Fibroblast of lung (primary cell): ENCODE measurements around the gene PER2.

Experiments
- EZH2 ChIP-seq: IDR thresholded peaks from 2 replicates; pipeline ENCODE4 v1.5.1; 2012; ENCODE audit warnings: low read length, control low read depth, mild to moderate bottlenecking; ENCODE audit errors: missing control alignments
- TF ChIP-seq, protein P1 (sequence below), 2 donors: IDR thresholded peaks in 1 of 2; conservative IDR thresholded peaks in 1 of 2; 1 replicate in 1 of 2; 2 replicates in 1 of 2; pipeline ENCODE4 v1.5.1; 2011 to 2012; ENCODE audit warnings: low read length in 2 of 2, control low read depth in 1 of 2, inconsistent platforms in 1 of 2, low read depth in 1 of 2, mild to moderate bottlenecking in 1 of 2

DNA sequence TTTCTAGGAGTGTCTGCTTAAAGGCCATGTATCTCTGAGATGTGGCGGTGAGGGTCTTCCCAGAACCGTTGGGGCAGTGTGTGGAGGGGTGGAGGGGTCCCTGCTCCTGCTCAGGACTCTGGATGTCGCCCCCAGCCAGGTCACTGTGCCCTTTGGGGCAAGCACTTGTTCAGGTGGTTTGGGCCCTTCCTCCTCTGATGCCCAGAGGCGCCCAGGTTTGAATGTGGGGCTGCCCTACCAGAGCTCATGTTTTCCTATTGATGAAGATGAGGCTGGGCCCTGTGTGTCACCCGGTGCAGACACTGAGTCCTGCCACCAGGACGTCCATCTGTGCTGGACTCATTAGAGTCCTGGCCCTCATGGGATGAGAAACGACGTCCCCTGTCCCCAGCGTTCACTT is 14.3 kb upstream of the PER2 start:
- TF ChIP-seq, protein P1, sequence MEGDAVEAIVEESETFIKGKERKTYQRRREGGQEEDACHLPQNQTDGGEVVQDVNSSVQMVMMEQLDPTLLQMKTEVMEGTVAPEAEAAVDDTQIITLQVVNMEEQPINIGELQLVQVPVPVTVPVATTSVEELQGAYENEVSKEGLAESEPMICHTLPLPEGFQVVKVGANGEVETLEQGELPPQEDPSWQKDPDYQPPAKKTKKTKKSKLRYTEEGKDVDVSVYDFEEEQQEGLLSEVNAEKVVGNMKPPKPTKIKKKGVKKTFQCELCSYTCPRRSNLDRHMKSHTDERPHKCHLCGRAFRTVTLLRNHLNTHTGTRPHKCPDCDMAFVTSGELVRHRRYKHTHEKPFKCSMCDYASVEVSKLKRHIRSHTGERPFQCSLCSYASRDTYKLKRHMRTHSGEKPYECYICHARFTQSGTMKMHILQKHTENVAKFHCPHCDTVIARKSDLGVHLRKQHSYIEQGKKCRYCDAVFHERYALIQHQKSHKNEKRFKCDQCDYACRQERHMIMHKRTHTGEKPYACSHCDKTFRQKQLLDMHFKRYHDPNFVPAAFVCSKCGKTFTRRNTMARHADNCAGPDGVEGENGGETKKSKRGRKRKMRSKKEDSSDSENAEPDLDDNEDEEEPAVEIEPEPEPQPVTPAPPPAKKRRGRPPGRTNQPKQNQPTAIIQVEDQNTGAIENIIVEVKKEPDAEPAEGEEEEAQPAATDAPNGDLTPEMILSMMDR (conservative IDR thresholded peaks at IDR 0.05 in 1 of 2, IDR thresholded peaks at IDR 0.05 in 1 of 2; ENCODE audit: low read depth in 1 of 2, low read length in 2 of 2) = no peak
- no peak for TF ChIP-seq EZH2
